Measurements from ENCODE around the gene CLN5.

The CLN5 gene

DNA sequence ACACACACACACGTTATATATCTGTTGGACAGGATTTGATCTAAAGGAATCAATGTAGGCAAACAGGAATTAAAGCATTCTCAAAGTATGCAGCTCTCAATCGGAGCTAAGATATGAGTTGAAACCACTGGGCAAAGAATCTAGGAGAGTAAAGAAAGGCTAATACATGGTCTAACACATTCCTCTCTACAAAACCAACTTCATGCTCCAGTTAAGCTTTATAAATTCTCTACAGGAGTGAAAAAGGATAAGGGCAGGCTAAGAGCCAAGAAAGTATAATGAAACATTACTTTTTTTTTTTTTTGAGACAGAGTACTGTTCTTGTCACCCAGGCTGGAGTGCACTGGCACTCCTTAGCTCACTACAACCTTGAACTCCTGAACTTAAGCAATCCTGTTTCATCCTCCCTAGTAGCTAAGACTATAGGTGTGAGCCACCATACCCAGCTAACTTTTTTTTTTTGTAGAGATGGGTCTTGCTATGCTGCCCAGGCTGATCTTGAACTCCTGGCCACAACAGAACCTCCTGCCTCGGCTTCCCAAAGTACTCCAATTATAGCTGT, 24.5 kb downstream of the CLN5 start:
- no peak overlapping the region for H3K4me3 ChIP-seq (ENCODE audit: low read depth, low read length)

DNA sequence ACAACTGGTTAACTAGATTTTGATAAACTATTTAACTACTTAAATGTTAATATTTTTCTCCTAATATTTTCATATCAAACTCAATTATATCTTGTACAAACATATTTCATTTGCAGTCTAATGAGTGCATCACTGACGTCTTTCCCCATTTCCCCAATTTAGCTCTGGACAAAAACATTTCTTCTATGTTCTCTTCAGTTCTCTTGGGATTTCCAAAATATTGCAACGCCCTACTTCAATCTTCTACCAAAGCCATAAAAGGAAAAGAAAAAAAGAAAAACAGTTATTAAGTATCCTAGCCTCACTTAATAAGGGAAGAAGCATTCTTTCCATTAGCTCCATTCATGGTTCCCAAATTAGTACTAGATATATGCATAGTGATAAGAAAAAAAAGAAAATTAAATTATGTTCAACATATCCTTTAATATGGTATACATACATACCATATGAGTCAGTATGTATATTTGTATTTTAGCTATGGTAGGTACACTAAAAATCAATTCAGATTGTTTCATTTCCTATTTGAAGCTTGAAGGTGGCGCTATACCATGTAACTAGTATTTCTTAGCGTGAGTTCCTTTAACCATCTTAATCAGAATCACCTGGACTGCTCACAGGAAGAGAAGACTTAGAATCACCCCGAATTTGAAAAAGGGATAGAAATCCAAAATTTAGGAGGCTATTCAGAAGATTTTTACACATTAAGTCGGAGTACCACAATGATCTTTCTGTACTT, 25.2 kb downstream of the CLN5 start:
- H3K4me3 ChIP-seq (ENCODE audit: low read depth, low read length): no peak overlapping the region

DNA sequence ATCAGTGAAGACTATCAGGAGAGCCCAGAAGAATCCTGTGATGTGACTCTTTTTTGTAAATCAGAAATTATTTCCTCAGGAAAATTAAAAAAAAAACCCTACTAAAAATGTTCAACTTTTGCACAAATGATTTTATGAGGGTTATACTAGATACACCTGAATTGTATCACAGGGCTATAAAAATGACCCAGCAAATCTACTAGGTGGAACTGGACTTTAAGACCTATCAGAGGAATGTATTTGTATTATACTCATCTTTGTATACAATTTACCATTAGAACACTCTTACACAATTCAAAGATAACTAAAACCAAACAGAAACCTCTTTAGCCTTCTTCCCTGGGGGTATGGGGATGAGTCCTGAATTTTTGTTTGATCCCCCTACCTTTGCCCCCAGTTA, 27.9 kb downstream of the CLN5 start:
- H3K4me3 ChIP-seq (ENCODE audit: low read depth, low read length): no peak overlapping the region

DNA sequence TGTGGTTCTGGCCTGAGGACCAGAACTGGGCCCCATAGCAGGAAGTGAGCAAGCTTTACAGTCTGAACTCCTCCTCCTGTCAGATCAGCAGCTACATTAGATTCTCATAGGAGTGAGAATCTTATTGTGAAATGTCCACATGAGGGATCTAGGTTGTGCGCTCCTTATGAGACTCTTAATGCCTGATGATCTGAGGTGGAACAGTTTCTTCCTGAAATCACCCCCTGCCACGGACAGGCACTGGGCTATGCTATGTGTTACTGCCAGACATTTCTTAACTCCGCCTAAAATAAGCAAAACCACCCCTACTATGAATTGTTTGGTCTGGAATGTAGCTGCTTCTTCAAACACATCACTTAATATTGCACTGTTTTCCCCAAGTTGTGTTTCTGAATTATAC, 30.5 kb downstream of the CLN5 start:
- H3K4me3 ChIP-seq (ENCODE audit: low read depth, low read length): no peak overlapping the region

DNA sequence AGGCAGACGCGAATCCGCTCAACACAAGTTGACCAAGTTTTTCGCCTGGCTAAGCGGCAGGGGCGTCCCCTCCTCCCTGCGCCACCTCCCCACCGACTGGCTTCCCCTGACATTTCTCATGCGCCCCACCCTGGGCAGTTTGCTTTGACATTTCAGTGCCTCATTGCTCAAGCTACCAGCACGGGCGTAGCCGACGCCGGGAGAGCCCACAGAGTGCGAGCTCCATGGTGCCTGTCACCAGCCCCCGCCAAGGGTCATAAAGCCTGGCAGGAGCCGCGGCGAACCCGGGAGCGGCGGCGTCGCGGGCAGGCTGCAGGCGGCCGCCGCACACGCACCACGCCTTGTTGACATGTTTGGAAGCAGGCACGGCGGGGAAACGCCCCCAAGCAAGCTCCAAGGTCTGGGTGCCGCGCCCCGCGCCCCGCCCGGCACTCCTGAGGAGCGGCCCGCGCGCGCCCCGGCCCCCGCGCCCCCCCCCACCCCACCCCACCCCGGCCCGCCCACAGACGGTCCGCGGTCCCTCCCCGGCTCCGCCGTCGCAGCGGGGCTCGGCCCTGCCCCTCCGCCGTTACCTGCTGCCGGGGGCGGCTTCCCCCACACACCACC, 34.5 kb downstream of the CLN5 start:
- H3K4me3 ChIP-seq (ENCODE audit: low read depth, low read length): peak overlapping the region; percentile 87

DNA sequence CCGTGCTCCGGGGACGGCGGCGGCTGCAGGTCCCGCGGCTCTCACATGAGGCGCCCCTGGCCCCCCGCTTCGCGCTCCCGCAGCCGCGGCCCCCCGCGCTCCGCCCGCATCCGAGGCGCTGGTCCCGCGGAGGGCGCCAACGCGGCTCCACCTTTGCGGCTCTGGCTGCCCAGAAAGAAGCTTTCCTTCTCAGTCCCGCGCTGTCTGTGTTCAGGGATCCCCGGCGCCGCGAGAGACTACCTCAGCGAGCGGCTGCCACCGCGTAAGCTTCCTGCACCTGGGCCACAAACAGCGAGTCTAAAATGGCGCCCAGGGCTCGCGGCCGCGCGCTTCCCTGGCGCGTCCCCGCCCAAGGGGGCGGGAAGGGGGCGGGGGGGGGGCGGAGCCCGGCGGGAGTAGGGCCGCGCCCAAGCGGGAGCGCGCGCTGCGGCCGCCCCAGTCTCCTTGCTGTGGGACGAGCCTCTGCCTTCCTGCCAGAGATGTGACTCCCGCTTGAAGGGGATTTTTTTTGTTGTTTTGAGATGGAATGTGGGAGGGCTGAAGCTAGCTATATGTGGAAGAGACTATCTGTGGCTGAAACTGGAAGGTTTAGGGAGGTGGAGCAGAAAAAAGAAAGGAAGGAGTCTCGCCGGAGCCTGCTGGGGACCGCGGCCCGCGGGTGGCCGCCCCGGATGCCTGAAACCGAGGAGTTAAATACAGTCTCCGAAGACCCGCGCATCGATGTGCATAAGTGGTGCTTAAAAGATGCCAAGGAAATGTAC, 35.2 kb downstream of the CLN5 start, which contains the start of gene FBXL3:
Gene FBXL3 (minus strand): TSS at position 299 of the 761 bp plus-strand sequence. CDS start 5,299 bp downstream, outside the sequence.
- H3K4me3 ChIP-seq (ENCODE audit: low read depth, low read length): peak within 1 kb of the TSS; percentile 87

DNA sequence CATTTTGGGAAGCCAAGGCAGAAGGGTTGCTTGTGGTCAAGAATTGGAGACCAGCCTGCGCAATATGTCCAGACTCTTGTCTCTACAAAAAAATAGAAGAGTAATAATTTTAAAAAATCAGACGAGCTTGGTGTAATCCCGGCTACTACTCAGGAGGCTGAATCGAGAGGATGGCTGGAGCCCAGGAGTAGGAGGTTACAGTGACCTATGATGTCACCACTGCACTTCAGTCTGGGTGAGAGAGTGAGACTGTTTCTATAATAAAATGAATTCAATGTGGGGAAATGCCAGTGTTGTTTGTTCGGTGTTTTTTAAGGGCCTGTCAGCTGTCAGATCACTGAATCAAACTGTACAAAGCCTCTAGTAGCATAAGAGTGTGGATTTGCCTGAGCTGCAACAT, 36.3 kb downstream of the CLN5 start:
- H3K4me3 ChIP-seq (ENCODE audit: low read depth, low read length): peak overlapping the region; percentile 62

DNA sequence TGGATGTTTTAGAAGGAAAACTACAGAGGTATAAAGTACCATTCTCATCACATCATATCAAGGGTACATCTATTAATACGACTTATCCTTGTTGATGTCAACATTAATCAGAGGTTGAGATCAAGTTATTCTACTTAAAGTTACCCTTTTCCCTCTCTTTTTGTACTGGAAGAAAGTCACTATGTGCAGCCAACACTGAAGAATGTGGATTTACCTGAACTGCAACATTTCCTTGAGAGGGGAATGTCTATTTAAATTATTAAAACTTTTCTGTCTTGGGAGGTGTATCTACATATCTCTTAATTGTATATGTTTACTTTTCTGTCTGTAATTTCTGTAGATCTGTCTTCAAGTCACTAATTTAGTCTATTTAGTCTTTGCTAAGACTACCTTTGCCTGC, 37.6 kb downstream of the CLN5 start:
- H3K4me3 ChIP-seq (ENCODE audit: low read depth, low read length): no peak overlapping the region

DNA sequence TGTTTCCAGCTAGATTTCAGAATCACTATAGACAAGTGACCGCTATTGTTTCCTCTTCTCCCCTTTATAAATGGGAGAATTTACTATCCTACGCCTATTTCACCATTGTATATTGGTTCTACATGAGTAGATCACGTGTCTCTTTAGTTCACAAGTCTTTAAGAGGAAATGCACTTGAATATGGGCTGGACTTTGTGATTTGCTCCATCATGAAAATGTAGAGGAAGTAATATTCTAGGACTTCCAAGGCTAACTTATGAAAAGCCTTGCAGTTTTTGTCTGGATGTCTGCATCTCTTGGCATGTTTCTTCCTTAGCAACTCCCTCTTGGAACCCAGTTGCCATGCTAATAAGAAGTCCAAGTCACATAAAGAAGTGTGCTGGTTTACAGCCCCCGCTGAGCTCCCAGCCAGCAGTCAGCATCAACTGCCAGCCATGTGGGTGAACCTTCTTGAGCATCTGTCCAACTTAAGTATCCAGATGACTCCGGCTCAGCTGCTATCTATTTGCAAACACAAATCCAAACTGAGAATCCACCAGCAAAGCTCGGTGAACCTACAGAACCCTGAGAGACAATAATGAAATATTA, 39.9 kb downstream of the CLN5 start:
- H3K4me3 ChIP-seq (ENCODE audit: low read depth, low read length): no peak overlapping the region

DNA sequence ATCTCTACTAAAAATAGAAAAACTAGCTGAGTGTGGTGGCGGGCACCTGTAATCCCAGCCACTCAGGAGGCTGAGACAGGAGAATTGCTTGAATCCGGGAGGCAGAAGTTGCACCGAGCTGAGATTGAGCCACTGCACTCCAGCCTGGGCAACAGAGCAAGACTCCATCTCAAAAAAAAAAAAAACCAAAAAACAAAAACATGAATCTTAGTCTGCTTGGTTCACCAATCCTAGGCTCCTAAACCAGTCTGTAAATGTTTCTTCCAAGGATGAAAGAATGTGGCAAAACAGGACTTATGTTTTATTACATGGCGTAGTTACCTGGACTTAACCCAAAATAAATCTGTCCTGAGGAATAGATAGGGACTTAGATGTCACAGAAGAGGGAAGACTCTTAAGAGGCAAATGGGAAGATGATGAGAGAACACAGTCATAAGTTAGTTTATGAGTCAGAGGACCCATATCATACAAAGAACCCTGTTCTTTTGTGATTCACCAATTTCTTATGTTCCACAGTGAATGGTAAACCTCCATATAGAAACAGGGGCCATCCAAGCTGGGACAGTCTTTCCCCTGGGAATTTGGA, 41.9 kb downstream of the CLN5 start:
- no peak overlapping the region for H3K4me3 ChIP-seq (ENCODE audit: low read depth, low read length)

DNA sequence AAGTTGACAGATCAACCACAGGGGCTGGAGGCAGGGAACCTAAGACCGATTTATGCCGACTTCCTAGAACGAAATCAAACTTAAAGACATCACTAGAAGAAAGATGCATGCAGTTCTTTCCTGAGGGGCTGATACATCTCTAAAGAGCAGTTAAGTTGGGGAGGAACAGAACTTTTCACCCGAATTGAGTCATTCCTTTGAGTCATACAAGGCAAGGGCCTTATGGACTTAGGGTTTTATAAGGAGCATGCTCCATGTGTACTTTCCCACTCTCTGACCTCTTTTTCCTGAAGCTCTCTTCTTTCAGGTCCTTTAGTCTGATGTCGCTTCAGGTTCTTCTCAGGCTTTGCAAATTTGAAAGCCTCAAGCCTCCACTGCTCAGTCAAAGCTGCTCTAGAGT, 43.0 kb downstream of the CLN5 start:
- H3K4me3 ChIP-seq (ENCODE audit: low read depth, low read length): no peak overlapping the region

DNA sequence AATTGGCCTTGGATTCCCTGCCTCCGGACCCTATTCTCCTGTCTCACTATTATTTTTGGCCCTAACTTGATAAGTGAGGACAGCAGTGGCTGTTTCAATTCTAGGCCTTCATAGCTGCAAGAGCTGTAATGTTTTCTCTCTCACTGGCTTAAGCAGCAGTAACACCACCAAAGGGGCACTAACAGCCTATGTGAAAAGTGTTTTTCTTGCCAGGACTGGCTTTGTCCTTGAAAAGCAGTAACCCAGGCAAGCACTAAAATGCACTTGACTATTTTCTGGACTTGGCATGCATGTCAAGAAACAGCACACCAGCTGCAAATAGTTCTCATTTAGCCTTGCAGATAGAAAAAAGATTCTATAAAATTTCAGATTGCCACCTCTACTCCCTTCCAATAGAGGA, 44.4 kb downstream of the CLN5 start:
- H3K4me3 ChIP-seq (ENCODE audit: low read depth, low read length): no peak overlapping the region

DNA sequence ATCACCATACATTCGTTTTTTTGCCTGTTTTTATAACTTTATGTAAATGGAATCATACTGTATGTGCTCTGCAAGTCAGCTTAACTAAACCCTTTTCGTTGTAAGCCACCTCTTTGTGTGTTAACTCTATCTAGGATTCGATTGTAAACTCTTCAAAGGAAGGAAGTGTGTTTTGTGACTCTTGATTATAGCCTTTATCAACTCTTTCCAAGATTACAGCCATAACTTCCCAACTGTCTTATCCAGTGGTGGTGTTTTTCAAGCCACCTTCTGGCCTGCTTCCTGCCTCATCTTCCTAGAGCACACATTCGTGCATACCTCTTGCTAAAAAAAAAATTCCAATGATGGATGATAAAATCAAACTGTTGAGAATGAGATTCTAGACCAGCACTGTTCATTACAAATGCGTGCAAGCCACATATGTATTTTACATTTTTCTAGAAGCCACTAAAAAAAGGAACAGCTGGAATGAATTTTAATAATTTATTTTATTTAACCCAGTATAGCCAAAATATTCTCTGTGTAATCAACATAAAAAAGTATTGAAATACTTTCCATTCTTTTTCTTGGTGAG, 47.1 kb downstream of the CLN5 start:
- no peak overlapping the region for H3K4me3 ChIP-seq (ENCODE audit: low read depth, low read length)

DNA sequence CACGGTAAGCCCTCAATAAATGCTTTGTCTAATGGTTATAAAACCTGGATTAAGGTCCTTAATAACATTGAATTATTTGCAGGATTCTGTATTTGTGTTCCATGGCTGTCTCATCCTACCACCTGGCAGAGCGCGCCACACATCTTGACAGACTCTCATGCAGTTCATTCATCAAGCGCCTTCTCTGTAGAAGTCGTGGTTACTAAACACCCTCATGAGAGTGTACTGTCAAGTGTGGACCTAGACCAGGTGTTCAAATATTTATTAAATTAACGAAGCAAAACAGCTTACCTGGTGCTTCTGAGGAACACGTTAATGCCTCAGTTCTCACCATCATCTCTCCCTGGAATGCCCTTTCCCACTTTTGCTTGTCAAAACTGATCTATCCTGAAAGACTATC, 48.2 kb downstream of the CLN5 start:
- no peak overlapping the region for H3K4me3 ChIP-seq (ENCODE audit: low read depth, low read length)

DNA sequence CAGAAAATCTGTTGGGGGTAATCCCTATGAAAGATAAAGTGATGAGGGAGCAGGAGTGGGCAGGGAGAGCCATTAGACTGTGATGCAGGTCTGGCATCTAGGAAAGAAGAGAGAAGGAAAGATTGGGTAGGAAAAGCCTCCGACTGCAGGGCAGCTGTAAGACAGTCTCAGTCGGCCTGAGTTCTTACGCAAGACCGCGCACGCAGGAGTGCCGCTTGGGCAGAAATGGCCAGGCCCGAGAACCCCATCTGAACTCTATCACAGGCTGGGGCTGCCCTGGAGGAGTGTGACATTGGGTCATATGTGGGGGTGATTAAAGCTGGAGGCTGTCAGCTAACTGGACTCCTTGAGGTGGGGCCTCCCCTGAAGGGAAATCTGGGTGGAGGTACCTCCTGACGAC, 49.0 kb downstream of the CLN5 start:
- no peak overlapping the region for H3K4me3 ChIP-seq (ENCODE audit: low read depth, low read length)

DNA sequence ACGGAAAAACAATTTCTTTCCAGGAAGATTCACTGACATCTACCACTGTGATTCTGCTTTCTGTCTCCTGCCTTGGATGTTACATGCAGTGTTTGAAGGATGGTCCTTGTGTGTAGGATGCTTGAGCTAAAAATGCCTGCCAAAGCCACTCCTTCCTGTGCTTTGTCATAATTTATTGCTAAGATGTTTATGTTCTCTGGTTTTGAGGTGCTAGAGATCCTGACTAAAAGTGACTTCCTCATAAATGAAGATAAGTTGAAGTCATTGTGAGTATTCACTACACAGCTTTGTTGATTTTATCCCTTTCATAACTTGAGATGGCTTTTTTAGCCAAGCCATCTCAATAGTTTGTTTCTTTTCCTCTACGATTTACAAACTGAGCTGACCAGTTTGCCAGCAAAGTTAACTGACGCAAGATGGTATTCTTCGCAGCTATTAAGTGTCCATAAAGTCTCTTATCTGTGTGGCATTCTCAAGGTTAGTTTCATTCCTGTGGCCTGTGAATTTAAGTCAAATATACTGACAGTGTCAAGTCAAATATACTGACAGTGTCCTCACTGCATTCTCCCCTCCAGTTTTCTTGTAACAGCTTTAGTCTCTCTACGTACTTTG, 50.8 kb downstream of the CLN5 start:
- H3K4me3 ChIP-seq (ENCODE audit: low read depth, low read length): no peak overlapping the region

DNA sequence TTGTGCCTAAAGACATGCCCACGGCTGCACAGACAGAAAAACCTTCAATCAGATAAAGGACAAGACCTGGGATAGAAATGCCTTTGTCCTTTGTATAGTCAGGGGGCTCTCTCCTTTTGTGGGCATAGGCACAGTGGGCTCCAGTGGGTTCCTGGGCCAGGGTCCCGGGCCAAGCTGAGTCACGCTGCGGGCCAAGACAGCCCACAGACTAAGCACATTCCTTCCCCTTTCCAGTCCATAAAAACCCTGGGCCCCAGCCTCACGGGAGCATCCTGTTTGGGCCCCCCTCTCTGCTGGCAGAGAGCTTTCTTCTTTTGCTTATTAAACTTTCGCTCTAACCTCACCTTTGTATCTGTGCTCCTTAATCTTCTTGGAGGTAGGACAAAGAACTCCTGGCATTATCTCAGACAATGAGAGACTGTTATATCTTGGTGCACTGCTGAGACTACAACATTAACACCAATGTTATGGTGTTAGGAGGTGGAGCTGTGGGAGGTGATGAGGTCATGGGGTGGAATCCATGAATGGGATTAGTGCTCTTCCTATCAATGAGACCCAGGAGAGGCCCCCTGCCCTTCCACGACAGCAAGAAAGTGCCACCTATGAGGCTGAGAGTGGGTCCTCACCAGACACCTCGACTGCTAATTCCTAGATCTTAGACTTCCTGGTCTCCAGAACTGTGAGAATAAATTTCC, 55.9 kb downstream of the CLN5 start:
- H3K4me3 ChIP-seq (ENCODE audit: low read depth, low read length): no peak overlapping the region

DNA sequence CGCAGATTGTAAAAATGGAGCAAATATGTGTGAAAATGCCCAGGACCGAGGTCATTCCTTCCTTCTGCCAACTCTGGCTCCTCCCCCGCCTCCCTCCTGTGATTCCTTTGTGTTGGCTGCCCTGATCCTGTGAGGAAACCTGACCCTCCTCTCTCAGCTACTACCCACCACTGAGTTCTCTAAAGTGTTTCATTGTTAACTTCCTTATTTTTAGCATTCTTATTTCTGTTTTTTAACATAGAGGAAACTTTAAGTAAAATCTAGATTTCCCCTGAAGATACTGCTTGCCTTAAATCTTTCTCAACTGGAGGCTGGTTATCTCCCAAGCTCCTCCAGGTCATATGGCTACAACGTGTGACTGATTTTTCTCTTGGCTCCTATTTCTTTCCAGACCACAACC, 56.8 kb downstream of the CLN5 start:
- H3K4me3 ChIP-seq (ENCODE audit: low read depth, low read length): no peak overlapping the region

DNA sequence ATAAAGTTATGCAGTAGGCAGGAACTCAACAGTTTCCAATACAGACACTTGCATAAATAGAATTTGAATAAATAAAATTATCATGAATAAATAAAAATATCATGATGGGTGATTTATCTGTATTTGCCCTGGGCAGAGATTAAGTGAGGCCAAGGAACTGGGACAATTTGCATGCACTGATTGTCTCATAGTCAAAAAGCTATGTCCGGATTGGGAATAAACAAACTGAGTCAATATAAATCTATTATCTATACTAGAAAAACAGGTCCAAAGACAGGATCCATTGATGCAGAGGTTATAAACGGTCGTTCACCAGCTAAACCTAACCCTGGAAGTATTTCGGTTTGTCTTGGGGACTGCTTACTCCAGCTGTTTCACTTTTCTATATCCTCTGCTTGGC, 61.3 kb downstream of the CLN5 start:
- H3K4me3 ChIP-seq (ENCODE audit: low read depth, low read length): no peak overlapping the region

Data from iPS-11a (cell line).